ENCODE results near the gene SLF1.

SLF1 gene

DNA sequence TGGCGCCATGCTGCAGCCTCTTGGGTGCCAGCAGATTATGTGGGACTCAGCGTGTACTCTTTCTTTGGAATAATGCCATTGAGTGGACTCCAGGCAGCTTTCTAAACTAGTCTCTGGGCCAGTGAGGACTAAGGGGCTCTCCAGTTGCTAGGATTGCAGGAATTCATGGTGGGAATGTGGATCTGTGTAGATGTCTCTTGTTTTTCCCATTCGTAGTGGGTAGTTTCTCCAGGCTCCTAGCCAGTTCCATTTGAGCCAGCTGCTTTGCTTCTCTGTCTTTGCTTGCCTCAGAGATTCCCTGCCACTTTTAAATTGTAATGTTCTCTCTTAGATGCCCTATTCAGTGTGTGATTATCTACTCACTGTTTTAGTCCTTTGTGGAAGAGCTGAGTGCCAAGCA is 42.6 kb downstream of the SLF1 start:
- DNase-seq (ENCODE audit: low spot score), result no peak

DNA sequence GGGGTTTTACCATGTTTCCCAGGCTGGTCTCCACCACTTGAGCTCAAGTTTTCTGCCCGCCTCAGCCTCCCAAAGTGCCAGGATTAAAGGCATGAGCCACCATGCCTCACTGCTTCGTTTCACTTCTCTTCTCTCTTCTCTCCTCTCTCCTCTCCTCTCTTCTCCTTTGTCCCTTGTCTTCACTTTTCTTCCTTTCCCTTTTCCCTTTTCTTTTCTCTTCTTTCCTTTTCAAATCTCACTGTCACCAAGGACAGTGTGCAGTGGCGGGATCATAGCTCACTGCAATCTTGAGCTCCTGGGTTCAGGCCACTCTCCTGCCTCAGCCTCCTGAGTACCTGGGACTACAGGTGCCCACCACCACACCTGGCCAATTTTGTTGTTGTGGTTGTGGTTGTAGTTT is 49.5 kb downstream of the SLF1 start:
- DNase-seq (ENCODE audit: low spot score), result no peak

DNA sequence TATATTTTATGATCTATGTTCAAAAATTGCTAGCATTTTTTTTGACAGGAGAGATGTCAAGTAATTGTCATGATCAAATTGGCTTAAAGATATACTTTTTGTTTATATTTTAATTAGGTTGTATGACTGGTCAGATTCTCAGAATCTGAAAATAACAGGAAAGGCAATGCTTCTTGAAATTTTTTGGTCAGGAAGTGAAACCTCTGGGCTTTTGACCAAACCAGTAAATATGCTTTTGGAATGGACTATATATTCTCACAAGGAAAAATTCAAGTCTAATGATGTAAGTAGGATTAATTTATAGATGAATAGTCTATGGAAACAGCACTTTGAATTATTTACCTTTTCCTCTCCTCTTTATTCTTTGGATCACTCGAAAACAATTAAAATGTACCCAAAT is 52.3 kb downstream of the SLF1 start:
- no peak for DNase-seq (ENCODE audit: low spot score)

DNA sequence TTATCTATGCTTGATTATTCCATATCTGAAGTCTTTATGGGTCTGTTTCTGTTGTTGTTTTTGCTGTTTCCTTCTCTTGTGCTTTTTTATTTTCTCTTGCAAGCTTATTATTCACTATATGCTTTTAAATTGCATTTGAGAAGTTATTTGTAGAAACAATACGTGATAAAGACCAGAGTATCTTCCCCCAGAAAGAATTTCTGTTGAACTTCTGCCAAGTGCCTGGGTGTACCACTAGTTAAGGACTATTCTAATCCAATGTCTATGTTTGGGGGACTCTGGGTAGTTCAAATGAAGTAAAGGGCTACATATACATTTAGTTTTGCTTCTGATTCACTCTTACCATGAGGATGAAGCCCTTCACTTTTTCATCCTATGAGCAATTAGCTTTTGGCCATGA is 54.3 kb downstream of the SLF1 start:
- DNase-seq (ENCODE audit: low spot score), result no peak

DNA sequence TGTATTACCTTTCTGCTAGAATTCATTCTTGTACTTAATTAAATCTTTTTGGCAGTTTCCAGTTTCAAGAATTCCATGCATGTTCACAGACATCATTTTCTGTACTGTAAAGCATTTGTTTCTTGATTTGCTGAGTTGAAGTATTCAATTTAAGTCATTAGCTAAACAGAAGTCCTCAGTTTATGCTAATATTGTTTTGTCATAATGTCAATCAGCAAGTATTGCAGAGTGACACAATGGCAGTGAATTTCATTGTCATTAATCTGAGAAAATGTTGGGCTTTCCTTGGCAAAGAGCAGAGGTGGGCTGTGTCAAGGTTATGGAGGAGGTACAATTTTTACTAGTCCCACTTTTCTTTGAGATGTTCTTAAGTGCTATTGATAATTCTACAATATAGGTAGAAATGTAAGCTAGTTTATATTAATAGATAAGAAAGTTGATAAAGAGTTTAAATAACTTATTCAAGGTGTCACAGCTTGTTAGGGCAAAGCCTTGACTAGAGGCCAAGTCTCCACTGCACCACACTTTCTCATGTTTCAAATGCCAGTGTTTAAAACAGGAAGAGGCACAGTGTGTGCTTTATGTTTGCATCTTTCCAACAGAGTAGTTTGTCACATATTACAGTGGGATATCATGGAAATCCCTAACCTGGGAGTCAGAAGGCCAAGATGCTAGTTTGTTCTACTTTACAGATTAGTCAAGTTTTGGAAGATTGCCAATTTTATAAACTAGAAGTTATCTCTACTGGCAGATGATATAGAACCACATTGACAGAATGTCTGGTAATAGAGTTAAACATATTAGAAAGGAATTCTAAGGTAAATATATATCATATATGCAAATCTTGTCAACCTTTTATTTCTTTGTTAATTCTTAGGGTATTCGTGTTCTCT is 56.3 kb downstream of the SLF1 start:
- DNase-seq (ENCODE audit: low spot score), result no peak

DNA sequence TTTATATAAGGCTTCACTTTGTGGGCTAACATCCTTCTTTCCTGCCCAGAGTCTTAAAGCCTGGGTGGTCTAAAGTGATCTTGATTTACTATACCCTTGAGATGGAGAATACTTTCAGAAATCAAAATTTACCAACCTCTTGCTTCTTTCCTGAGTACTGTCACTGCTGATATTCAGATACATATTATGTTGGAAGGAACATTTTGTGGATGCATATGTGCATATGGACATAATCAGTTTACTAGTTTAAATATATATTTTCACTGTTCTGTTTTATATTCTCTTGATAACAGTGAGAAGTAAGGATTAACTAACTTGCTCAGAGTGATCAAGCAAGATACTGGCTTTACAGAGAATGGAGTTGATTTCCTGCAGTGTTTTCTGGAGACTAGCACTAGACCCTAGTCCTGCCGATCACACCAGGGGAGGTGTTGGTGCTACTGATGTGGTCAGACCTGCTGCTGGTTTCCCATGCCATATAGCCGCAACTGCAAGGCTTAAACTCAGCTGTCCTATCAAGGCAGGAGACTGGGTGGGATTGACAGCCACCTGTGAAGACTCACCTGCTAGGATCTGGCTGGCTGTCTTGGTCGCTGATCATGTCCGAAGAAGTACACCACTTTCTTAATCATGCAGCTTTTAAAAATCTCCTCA is 57.6 kb downstream of the SLF1 start:
- DNase-seq (ENCODE audit: low spot score), result no peak

DNA sequence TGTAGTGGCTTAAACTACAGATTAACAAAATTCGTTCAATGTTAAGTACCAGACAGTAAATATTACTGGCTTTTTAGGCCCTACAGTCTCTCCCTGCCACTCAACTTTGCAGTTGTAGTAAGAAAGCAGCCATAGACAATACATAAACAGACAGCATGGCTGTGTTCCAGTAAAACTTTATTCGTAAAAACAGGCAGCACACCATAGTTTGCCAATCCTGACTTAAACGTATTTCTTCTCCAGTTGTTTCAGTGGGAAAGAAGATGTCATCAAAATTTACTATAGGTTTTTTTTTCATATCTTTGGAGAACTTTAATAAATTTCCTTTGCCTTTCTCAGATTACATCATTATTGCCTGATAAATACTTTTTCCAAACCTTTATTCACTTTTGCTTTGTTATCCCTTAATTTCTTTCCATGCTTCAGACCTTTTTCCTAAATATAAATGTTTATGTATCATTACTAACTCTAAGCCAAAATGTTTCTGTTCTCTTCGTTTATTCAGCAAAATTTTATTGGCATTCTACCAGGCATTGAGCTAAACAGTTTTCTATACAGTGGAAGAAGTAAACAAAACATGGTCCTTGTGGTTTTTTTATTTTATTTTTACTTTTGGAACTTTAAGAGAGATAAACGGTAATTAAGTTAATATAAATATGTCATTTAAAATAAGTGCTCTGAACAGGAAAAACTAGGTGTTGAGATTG is 64.5 kb downstream of the SLF1 start:
- DNase-seq (ENCODE audit: low spot score), result no peak

DNA sequence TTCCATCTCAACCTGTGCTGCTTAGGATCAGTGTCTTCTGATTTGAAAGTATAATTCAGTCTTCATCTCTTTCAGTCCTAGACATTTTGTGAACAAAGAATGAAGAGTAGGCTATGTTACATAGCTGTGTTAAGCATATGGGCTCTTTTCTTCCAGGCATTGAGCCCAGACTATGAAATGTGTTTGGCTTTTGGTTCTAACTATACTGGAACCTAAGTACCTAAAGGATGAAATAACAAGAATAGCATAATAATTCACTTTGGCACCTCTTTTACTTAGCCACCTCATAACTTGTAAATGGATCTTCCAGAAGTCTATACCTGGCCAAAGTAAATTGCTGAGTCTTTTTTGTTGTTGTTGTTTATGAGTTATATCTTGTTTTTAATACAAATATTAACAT is 71.4 kb downstream of the SLF1 start:
- DNase-seq (ENCODE audit: low spot score), result no peak

DNA sequence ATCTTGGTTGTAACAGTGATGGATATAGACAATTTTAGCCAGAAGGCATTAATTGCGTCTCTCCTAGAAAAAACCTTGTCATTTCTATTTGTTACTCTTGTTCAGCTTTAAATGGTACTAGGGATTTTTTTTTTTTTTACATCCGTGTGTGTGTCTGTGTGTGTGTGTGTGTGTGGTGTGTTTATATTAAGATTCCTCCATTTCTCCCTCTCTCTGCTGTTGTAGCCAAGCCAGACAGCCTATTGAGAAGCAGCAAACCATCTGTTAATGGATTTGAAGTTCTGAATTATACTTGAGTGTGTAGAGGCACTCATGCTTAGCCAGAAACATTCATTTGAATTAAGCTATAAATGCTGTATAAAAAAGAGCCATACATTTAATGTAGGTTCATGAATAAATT is 72.3 kb downstream of the SLF1 start:
- DNase-seq (ENCODE audit: low spot score), result no peak

DNA sequence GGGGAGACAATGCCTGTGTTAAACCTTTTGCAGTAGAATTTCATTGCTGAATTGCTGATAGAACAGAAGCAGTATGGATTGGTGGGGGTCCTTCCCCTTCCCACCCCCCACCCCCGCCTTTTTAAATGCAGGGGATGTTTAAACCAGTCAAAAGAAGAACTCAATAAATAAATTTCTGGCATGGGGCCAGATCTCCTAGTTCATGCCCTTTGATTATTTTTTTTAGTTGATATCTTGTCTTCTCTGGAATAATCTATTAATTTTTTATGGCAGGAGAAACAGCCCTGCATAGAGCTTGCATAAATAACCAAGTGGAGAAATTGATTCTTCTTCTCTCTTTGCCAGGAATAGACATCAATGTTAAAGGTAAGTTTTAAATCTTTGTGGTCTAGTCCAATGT is 72.8 kb downstream of the SLF1 start:
- DNase-seq (ENCODE audit: low spot score), result no peak

DNA sequence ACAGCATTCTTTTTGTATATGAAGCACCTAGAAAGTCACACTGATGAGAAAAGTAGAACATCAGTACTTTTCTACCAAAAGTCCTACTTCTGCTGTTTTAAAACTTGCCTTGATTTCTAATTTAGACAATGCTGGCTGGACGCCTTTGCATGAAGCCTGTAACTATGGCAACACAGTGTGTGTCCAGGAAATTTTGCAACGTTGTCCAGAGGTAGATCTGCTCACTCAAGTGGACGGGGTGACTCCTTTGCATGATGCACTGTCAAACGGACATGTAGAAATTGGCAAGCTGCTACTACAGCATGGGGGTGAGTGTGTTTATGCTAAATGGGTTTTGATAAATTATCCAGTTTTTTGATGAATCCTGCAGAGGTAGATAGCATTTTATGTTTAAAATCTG is 73.5 kb downstream of the SLF1 start:
- DNase-seq (ENCODE audit: low spot score), result no peak

DNA sequence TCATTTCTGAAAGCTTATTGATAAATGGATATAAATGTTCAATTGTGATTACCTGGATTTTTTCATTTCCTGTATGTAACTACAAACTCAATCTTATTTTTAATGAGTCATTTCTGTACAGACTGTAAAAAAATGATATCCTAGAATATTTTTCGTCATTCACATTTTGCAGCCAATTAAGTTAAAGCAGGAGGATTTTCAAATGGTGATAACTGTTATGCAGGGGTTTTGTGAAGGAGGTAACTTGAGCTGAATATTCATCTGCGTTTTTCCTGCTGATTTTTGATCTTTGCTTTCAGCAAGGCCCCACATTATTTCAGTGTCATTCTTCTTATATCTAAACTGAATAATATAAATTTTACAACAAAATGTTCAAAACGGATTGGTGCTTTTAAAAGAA is 74.1 kb downstream of the SLF1 start:
- DNase-seq (ENCODE audit: low spot score), result no peak

DNA sequence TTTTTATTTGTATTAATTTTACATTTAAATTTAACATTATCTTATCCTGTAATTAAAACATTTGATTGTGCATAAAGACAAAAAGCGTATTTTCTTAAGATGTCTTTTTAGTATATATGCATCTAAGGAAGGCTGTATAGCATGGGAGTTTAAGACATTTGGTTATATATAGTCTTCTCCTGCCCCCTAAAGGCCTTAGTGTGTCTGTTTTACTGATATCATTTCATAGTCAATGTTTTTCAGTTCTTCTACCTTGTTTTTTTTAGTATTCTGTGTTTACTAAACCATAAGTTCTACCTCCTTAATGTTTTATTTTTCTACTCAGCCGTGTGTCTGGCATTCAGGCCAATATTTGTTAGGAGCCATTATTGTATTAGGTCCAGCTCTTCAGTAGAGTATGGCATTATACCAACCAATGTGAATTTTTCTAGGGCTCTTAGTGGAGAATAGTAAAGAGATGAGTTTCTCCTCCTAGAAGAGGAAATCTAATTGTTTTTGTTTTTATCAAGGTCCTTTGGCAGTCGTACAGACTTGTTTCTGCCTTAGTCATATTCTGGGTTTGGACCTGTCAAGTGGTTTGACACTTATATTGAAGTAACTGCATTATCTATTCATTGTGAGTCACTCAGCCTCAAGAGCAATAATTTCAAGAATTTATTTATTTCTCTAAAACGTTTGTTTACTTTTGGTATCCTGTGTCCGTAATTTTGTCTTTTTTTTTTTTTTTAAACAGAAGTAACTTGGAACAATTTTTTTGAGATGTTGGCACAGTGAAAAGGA is 74.8 kb downstream of the SLF1 start:
- peak; percentile 44 for DNase-seq (ENCODE audit: low spot score)

DNA sequence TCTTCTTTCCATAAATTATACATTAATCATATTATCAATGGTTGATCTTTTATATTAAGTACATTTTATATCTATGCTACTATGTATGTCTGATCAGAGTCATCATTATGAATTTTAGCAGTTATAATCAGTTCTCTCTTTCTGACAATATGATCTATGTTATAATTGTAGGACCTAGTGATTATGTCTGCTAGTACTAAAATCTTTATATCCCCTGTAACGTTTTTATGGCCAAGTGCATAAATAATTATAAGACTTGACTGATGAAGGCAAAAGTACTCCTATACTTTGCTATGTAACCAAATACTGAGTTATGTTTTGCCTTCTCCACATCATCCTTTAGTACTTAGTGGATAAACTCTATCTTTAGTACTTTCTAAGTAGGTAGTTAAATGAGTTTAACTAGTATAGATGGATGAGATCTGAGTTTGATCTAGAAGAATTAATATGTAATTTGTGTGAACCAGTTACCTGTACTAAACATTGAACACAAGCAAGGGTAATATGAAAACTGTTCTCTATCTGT is 75.4 kb downstream of the SLF1 start:
- DNase-seq (ENCODE audit: low spot score), result no peak

DNA sequence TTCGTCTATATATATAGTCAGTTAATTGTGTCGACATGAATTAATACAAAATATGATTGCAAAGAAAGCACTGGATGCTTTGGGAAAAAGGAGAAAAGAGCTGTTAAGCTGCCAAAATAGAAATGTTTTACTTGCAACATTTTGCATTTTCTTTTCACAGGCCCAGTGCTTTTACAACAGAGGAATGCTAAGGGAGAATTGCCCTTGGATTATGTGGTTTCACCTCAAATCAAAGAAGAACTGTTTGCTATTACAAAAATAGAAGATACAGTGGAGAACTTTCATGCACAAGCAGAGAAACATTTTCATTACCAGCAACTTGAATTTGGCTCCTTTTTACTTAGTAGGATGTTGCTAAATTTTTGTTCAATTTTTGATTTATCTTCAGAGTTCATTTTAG is 76.2 kb downstream of the SLF1 start:
- DNase-seq (ENCODE audit: low spot score), result no peak

DNA sequence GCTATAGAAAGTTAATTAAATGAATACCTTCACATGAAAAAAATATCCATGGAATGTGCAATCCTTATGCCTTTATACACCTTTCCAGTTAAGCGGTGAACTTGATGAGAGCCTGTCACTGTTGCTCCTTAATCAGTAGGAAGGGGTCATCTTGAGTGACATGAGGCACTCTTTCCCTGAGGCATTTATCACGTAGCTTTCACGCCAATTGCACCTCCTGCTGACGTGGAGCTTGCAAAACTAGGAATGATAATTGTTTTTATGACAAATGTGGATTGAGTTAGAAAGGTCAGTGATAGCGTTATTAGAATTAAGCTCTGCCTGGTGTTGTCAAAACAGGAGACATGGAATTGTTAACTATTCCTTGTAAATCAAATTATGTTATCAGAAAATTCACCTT is 79.7 kb downstream of the SLF1 start:
- no peak for DNase-seq (ENCODE audit: low spot score)

DNA sequence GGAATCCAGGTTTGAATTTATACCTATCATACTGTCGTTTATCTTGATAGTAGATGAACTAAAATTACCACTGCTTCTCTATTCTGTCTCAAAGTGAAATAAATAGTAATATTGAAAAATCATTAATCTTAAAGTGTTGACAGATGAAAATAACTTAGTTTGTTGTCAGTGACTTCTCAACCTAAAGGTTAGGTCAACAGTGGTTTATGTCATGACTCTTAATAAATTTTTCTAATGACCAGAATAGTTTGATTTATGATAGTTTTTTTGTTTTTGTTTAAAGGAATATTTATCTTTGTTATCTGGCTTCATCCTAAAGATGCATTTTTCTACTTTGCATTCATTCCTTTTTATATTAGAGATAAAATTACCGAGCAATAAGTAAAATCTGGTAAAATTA is 81.1 kb downstream of the SLF1 start:
- DNase-seq (ENCODE audit: low spot score), result no peak

DNA sequence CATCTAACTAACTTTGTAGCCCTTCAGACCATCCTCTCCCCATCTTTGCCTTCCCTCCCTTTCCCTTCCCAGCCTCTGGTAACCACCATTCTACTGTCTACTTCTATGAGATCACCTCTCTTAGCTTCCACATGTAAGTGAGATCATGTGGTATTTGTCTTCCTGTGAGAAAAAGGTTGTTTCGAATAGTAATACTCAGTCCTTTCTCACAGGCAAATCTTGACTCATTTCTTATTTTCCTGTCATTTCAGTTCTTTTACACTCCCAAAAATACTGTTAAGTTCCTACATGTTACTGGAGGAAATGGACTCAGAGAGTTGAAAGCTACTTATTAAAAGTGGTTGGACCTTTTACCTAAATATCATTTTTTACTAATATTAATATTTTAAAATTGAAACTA is 82.1 kb downstream of the SLF1 start:
- peak; percentile 75 for DNase-seq (ENCODE audit: low spot score)

DNA sequence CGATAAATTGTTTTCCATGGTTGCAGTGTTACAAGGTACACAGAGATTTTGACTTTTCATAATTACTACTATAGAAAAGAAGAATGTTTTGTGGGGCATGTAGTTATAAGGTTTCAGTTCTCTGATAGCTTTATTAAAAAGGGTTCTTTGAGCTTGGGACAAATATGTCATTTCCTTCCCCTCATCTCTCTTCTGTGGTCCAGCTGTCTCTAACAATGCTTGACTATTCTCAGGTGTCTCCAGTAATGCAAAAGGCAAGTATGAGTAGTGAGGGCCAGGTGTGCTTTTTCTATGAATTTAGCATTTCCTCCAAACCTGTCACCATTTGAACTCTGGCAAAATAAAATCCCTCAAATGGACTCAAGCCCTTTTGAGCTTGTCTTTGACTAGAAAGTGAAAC is 84.3 kb downstream of the SLF1 start:
- DNase-seq (ENCODE audit: low spot score), result peak; percentile 4

DNA sequence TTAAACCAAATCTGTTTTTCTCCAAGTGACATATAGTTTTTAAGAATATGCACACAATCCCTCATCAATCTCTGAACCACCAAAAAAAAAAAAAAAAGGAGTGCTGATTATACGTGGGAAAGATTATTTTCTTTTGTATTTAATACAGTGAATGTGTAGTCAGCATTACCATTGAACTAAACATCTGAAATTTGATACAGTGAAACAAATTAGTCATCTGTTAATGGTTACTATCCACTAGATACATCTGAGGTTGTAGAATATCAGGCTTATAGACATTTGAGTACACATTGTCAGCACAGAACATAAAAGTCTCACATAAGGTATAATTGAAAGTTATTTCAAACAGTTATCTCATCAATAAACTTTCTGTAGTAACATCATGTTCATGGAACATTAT is 87.0 kb downstream of the SLF1 start:
- no peak for DNase-seq (ENCODE audit: low spot score)

DNA sequence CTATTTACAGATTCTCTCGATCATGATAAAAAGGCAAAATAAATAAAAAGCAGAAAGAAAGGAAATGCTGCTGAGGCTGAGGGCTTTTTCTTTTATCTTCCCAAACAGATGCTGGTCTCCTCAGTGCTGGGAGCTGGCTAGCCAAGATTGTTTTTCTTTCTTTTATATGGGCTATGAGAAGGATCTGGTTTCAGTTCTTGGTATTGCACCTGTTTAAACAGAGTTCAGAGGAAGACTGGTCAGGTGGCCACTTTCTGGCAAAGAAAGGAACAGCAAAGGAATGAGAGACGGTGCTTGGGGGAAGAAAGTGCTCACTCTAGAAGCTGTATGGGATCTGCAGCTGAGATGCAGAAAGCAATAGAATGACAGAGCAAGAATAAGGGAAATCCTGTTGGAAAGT is 88.9 kb downstream of the SLF1 start:
- DNase-seq (ENCODE audit: low spot score), result no peak

DNA sequence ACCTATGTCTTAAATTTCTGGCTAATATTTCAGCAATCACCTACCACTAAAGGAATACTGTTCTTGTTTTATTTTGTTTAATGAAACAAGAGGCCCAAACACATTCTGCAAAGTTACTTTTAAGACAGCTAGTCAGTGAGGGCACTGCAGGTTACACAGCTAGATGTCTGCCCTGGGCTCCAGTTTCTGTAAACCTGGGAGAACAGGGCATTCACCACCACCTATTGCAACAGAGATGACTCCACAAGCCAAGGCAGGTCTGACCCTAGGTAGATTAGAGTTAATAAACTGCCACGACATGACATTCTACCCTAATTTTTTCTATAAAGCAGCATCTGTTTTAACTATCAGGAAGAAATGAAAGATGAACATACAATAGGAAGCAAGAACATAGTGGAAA is 90.8 kb downstream of the SLF1 start:
- DNase-seq (ENCODE audit: low spot score), result no peak
